Right lobe of liver (tissue), 4 donors: ENCODE measurements around the gene SSX4B.
"Not testable (repeated sequence)": the region's sequence is repeated elsewhere in the genome, so short reads cannot be mapped to it uniquely, and the experiment has no call there.

Experiments
- CTCF ChIP-seq, 4 donors: fragments of 200-600 bp in 3 of 4; fragments of 450-650 bp in 1 of 4; IDR thresholded peaks; one replicate each; pipeline versions ENCODE4 v1.5.1 to v1.8.0; 2016 to 2022; ENCODE audit warnings: antibody characterized with exemption in 4 of 4, mild to moderate bottlenecking in 2 of 4
- POLR2A ChIP-seq: fragments of 450-650 bp; IDR thresholded peaks from one replicate; pipeline ENCODE4 v1.6.1; 2017; ENCODE audit warnings: antibody characterized with exemption, mild to moderate bottlenecking
- donor health status: DM: no; HTN: no; CAD: no.
- donor health status: DM: no; HTN: no; CAD: no.
- donor health status: DM: no; HTN: yes; CAD: no.

GRCh38 chrX:48433713-48434112 lies 22.0 kb upstream of the SSX4B start:
- TF ChIP-seq CTCF (IDR thresholded peaks at IDR 0.05); POLR2A: not testable (repeated sequence)
